Astrocyte (in vitro differentiated cells and primary cell): ENCODE results near the gene OR1J1. TPM values are rescaled to one million over a fixed set of nuclear protein-coding genes. Genes with fewer than 3 reads are reported as not detected.

Experiments used
- DNase-seq: peaks from one replicate; pipeline ENCODE4 v3.0.0-alpha.2; 2010; ENCODE audit warnings: low read depth
- FAIRE-seq: peaks from 2 replicates; lab custom pipeline; 2011; peaks lifted over from hg19 to GRCh38; lab: Jason Lieb, UNC
- H2AFZ ChIP-seq: 2 replicates; pipeline ENCODE4 v1.6.0; 2012; ENCODE audit warnings: low read depth, low read length, inconsistent platforms
- H3K27ac ChIP-seq: 2 replicates; pipeline ENCODE4 v1.5.1; 2011; ENCODE audit warnings: low read depth, low read length, inconsistent platforms
- H3K27me3 ChIP-seq: 2 replicates; pipeline ENCODE4 v1.6.0; 2011; ENCODE audit warnings: low read length, inconsistent platforms; ENCODE audit not compliant: insufficient read depth
- H3K36me3 ChIP-seq: 2 replicates; pipeline ENCODE4 v1.5.1; 2011; ENCODE audit warnings: low read length, inconsistent platforms; ENCODE audit not compliant: insufficient read depth
- H3K4me1 ChIP-seq: 2 replicates; pipeline ENCODE4 v1.5.1; 2011; ENCODE audit warnings: low read length, inconsistent platforms; ENCODE audit not compliant: insufficient read depth
- H3K4me2 ChIP-seq: 2 replicates; pipeline ENCODE4 v1.6.0; 2012; ENCODE audit warnings: low read length, inconsistent platforms
- H3K4me3 ChIP-seq: 2 replicates; pipeline ENCODE4 v1.5.1; 2011; ENCODE audit warnings: low read depth, mild to moderate bottlenecking, low read length, inconsistent platforms; ENCODE audit not compliant: insufficient read depth
- H3K79me2 ChIP-seq: 2 replicates; pipeline ENCODE4 v1.6.0; 2012; ENCODE audit warnings: mild to moderate bottlenecking, low read length, inconsistent platforms; ENCODE audit not compliant: insufficient read depth
- H3K9ac ChIP-seq: 2 replicates; pipeline ENCODE4 v1.6.0; 2012; ENCODE audit warnings: mild to moderate bottlenecking, low read length, inconsistent platforms
- H3K9me3 ChIP-seq: 2 replicates; pipeline ENCODE4 v1.5.1; 2012; ENCODE audit warnings: low read depth, mild to moderate bottlenecking, low read length, inconsistent platforms; ENCODE audit not compliant: insufficient read depth
- H4K20me1 ChIP-seq: 2 replicates; pipeline ENCODE4 v1.6.0; 2012; ENCODE audit warnings: low read length, inconsistent platforms; ENCODE audit not compliant: insufficient read depth
- H3K27ac Mint-ChIP-seq: one replicate; pipeline ENCODE4 v1.8.0; 2021; ENCODE audit warnings: mild to moderate bottlenecking, mixed read lengths; ENCODE audit not compliant: unreplicated experiment
- H3K27me3 Mint-ChIP-seq: one replicate; pipeline ENCODE4 v1.8.0; 2021; ENCODE audit warnings: low read depth, mixed read lengths; ENCODE audit not compliant: unreplicated experiment
- H3K36me3 Mint-ChIP-seq: one replicate; pipeline ENCODE4 v1.8.0; 2021; ENCODE audit warnings: low read depth, mixed read lengths; ENCODE audit not compliant: unreplicated experiment
- H3K4me1 Mint-ChIP-seq: one replicate; pipeline ENCODE4 v1.8.0; 2021; ENCODE audit warnings: low read depth, mixed read lengths; ENCODE audit not compliant: unreplicated experiment
- H3K4me3 Mint-ChIP-seq: one replicate; pipeline ENCODE4 v1.8.0; 2021; ENCODE audit warnings: mild to moderate bottlenecking, moderate library complexity, mixed read lengths; ENCODE audit not compliant: unreplicated experiment
- H3K9me3 Mint-ChIP-seq: one replicate; pipeline ENCODE4 v1.8.0; 2021; ENCODE audit warnings: mild to moderate bottlenecking, mixed read lengths; ENCODE audit not compliant: unreplicated experiment
- CTCF ChIP-seq: IDR thresholded peaks from 2 replicates; pipeline ENCODE4 v1.5.1; 2011; ENCODE audit warnings: low read depth, mild to moderate bottlenecking, inconsistent platforms, low read length, moderate library complexity; ENCODE audit not compliant: insufficient read depth
- EZH2 ChIP-seq: IDR thresholded peaks from 2 replicates; pipeline ENCODE4 v1.6.1; 2012; ENCODE audit warnings: mild to moderate bottlenecking, low read length, inconsistent platforms; ENCODE audit not compliant: insufficient read depth
- total RNA-seq: library from RNA; stranded (reverse); gene quantifications from 2 replicates; pipeline ENCODE4 v1.2.1, GENCODE V29; 2021

OR1J1 gene
- total RNA-seq, 1 donor from 2014 or later: not detected

GRCh38 chr9:122510502-122510901 is 32.8 kb upstream of the OR1J1 start, which contains the start of gene OR1J2:
TSS of gene OR1J2 (plus strand) at chr9:122510802. CDS start at chr9:122510802, 0 bp downstream.
- no peak for DNase-seq
- Mint-ChIP-seq H3K27me3 (peaks cover 19% of the 10 kb centered on the region), H3K4me3 (no peak within 1 kb of the TSS), H3K27ac (no peak within 1 kb of the TSS), H3K9me3 (no peaks in the 10 kb centered on the region), H3K36me3 (no peaks in the 10 kb centered on the region), H3K4me1 (no peaks in the 10 kb centered on the region)
- Histone ChIP-seq H3K79me2 (no peaks in the 10 kb centered on the region), H2AFZ (no peak within 1 kb of the TSS), H4K20me1 (no peaks in the 10 kb centered on the region), H3K4me1 (no peaks in the 10 kb centered on the region), H3K9me3 (peaks cover 3% of the 10 kb centered on the region), H3K4me2 (no peak within 1 kb of the TSS), H3K4me3 (no peak within 1 kb of the TSS), H3K27ac (no peak within 1 kb of the TSS), H3K27me3 (no peaks in the 10 kb centered on the region), H3K9ac (no peak within 1 kb of the TSS), H3K36me3 (no peaks in the 10 kb centered on the region)
- no peak for FAIRE-seq
- TF ChIP-seq EZH2 (no peak), CTCF (no peak)

- H3K4me1 Mint-ChIP-seq: no peaks in the 10 kb centered on the region
- FAIRE-seq: no peak
- no peaks in the 10 kb centered on the region for H3K9me3 Mint-ChIP-seq
Measured at GRCh38 chr9:122506964-122507363, 29.2 kb upstream of the OR1J1 start.

More at GRCh38 chr9:122506964-122507363, 29.2 kb upstream of the OR1J1 start:
- H3K79me2 ChIP-seq: no peaks in the 10 kb centered on the region
- H3K4me3 Mint-ChIP-seq: no peak overlapping the region
- H3K4me2 ChIP-seq: no peak overlapping the region
- no peaks in the 10 kb centered on the region for H3K36me3 Mint-ChIP-seq
- H3K27ac ChIP-seq: no peak overlapping the region
- no peaks in the 10 kb centered on the region for H3K27me3 ChIP-seq
- no peaks in the 10 kb centered on the region for H4K20me1 ChIP-seq
- no peaks in the 10 kb centered on the region for H3K36me3 ChIP-seq
- TF ChIP-seq CTCF (no peak), EZH2 (no peak)
- no peak for DNase-seq
- no peak overlapping the region for H3K27ac Mint-ChIP-seq
- no peak overlapping the region for H2AFZ ChIP-seq
- H3K27me3 Mint-ChIP-seq: peaks cover 17% of the 10 kb centered on the region
- H3K4me1 ChIP-seq: no peaks in the 10 kb centered on the region
- H3K4me3 ChIP-seq: no peak overlapping the region
- H3K9me3 ChIP-seq: peaks cover 3% of the 10 kb centered on the region
- no peak overlapping the region for H3K9ac ChIP-seq
